GM10847 (cell line): ENCODE measurements around the gene IRF2BP1.

ENCODE experiments used
- POLR2A ChIP-seq: IDR thresholded peaks from 2 replicates; pipeline ENCODE4 v1.6.1; 2011; ENCODE audit not compliant: insufficient read length; ENCODE audit errors: extremely low read depth

The IRF2BP1 gene

DNA sequence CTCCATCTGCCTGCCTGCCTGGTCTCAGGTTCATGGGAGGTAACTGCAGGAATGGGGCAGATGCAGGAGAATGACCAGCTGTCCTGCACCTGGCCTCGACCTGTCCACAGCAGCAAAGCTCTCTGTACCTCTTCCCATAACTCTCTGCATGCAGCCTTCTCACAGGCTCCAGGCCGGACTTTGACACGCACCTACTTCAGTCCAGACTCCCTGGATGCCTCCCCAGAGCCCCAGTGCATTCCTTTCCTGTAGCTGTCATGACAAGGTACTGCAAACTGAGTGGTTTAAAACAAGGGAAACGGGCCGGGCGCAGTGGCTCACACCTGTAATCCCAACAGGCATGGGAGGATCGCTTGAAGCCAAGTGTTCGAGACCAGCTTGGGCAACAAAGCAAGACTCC is 25.4 kb upstream of the IRF2BP1 start:
- TF ChIP-seq POLR2A: no peak

- TF ChIP-seq POLR2A: no peak
Observed at GRCh38 chr19:45908956-45909355, 23.0 kb upstream of the IRF2BP1 start.

- no peak for TF ChIP-seq POLR2A
Observed at GRCh38 chr19:45906221-45906620, 20.3 kb upstream of the IRF2BP1 start.

GRCh38 chr19:45905011-45905410 is 19.1 kb upstream of the IRF2BP1 start:
- TF ChIP-seq POLR2A: no peak

DNA sequence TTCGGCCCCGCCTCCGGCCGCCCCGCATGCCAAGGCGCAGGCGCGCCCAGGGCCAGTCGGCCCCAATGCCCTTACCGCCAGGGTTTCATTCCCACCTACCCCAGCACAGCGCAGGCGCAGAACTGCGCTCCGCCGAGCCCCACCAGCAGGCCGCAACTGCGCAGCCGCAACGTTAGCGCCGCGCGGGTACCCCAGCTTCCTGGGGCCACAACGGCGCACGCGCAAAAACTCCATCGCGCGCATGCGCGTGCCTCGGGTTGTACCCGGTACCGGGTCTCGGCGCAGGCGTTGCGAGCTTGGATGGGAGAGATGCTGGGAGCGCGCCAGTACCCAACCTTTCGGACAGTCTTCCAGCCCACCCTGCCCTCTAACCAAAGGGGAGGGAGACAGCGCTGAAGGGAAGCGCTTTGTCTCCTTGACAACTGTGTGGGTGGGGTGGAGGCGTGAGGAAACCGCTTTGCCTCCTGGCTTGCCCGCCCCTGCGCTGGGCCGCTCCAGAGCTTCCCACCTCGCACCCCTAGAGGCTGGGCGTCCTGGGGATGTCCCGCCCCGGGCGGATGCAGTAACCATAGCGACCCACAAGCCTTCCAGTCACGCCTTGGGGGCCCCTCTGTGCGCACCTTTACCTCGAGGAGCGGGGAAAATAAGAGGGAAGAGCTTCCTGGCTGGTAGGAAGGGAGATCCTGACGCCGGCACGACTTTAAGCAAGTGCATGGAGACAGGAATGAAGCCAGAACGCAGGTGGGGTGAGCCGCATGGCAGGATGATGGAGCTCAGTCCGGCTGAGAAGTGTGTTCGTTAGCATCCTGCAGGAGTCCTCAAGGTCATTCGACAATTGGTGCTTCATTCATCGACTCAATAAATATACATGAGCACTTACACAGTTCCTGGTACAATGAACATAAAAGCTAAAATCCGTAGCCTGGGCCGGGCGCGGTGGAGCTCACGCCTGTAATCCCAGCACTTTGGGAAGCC is 17.0 kb upstream of the IRF2BP1 start:
- TF ChIP-seq POLR2A: peak; percentile 84

DNA sequence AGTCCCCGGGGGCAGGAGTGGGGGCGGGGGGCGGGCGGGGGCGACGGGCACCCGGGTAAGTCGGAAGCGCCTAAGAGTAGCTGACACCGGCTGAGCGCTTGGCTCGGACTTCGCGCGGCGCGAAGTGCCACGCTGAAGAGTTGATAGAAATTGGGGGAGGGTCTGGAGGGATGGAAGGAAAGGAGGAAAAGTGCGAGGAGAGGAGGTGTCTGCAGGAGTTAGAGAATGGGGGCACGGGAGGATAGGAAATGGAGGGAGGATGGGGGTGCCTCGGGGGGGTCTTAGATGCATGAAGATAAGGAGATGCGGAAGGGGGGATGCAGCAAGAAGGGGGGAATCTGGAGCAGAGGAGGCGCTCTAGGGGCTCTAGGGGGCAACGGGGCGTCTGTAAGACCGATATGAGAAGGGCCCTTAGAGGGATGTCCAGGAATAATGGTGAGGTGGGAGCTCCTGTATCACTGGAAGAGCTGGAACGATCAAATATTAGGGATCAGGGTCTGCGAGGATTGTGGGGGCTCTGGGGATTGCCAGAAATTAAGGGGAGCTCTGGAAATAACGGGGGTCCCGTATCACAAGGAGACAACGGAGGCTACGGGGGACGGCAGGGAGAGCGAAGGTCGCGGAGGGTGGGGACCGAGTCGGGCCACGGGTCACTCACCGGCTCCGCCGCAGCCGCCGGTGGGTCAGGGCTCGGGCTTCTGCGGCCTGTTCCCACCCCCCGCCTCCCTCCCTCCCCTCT is 16.1 kb upstream of the IRF2BP1 start, which contains the start of gene MYPOP:
Gene MYPOP (minus strand): TSS at position 702 of the 739 bp plus-strand sequence. CDS start 840 bp downstream, outside the sequence.
- no peak for TF ChIP-seq POLR2A

GRCh38 chr19:45901432-45901911 is 15.5 kb upstream of the IRF2BP1 start:
- no peak for TF ChIP-seq POLR2A

DNA sequence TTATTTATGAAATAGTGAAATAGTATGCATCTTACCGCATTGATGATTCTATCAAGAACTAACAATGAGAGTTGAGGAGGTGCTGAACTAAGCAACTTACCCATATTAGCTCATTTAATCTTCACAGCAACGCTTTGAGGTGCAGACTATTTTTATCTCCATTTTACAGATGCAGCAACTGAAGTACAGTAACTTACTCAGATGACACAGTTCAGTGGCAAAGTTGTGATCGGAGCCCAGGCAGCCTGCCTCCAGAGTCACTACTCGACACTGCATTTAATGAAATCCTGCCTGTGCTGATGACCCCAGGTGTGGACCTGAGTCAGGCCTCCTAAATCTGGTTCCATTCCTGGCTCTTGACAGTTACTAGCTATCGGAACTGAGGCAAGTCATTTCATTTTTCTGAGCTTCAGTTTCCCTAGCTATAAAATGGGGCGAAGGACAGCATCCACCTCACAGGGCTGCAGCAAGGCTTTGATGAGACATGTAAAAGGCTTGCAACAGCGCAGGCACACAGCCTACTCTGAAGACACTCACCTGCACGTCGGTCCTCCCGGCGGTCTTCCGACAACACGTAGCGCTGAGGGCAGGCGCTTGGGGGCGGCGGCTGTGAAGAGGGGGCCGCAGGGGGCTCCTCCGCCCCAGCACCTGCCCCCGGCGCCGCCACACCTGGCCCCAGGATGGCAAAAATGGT is 14.9 kb upstream of the IRF2BP1 start:
- no peak for TF ChIP-seq POLR2A

- no peak for TF ChIP-seq POLR2A
Observed at GRCh38 chr19:45899919-45900589, 14.1 kb upstream of the IRF2BP1 start.

GRCh38 chr19:45899253-45899652 is 13.3 kb upstream of the IRF2BP1 start:
- TF ChIP-seq POLR2A: no peak

DNA sequence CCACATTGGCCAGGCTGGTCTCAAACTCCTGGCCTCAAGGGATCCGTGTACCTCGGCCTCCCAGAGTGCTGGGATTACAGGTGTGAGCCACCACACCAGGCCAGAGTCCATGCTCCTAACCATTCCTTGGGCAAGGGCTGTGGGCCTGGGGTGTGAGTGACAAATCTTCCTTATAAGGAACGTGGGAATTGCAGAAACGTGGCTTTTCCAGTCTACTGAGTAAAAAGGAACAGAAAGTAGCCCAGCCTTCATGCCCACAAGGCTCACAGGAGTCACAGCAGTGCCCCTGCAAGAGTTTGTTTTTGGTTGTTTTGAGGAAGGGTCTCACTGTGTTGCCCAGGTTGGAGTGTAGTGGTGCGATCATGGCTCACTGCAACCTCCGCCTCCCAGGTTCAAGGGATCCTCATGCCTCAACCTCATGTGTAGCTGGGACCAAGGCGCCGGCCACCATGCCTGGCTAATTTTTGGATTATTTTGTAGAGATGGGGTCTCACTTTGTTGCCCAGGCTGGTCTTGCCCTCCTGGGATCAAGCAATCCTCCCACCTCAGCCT is 11.4 kb upstream of the IRF2BP1 start:
- TF ChIP-seq POLR2A: no peak

DNA sequence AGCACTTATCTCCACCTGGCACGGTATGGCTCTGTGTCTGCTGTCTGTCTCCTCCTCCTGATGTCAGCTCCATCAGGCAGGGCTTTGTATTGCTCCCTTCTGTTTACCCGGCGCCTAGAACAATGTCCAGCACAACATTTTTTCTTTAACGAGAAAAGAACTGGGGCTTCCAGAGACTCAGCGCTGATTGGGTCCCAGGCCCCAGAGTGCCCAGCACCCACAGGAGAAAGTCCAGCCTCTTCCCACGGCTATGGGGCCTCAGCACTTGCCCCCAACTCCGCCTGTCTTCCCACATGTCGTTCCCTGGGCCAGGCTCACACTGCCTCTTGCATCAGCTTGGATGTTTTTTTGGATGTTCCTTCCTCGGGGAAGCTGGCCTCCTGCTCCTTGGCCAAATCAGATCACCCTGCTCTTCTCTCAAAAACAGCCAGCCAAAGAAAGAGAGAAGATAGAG is 9.6 kb upstream of the IRF2BP1 start:
- TF ChIP-seq POLR2A: no peak

DNA sequence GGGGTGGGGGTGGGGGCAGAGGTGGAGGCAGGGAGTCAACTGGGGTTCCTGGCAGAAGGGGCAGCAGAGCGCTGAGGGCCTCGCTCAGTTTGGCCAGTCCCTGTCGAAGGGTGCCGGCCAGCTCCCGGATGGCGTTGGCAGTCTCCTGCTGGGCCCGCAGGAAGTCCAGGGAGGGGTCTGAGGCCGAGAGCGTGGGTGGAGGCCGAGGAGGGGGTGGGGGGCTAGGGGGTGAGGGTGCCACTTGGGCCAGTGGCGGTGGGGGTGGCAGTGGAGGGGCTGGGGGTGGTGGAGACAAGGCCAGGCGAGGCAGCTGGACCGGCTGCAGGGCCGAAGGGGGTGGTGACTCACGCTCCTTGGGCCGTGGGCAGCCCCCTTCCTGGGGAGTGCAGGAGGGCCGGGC is 4.9 kb upstream of the IRF2BP1 start:
- TF ChIP-seq POLR2A: no peak

- no peak for TF ChIP-seq POLR2A
Observed at GRCh38 chr19:45889210-45889885, 3.4 kb upstream of the IRF2BP1 start.

- TF ChIP-seq POLR2A: no peak
Observed at GRCh38 chr19:45887200-45887710, 1.3 kb upstream of the IRF2BP1 start.
